Neural cell (in vitro differentiated cells): Measurements from ENCODE around the gene TSPAN17. TPM values are rescaled to one million over a fixed set of nuclear protein-coding genes. Genes with fewer than 3 reads are reported as not detected.

Experiments used
- H2AFZ ChIP-seq: fragments of 200-600, 300-800 bp; sonication (generic), shearing (Covaris generic); 2 replicates; pipeline ENCODE4 v1.6.0; 2014; ENCODE audit warnings: low read depth, mild to moderate bottlenecking, antibody characterized with exemption, low read length, moderate library complexity
- H3F3A ChIP-seq: fragments of 200-600 bp; shearing (Covaris generic); 2 replicates; pipeline ENCODE4 v1.6.1; 2016; ENCODE audit warnings: mild to moderate bottlenecking, moderate library complexity, mixed read lengths, antibody characterized with exemption, low read length; ENCODE audit not compliant: insufficient read depth, poor library complexity, severe bottlenecking
- H3K27ac ChIP-seq: fragments of 200-600, 300-800 bp; sonication (generic), shearing (Covaris generic); 2 replicates; pipeline ENCODE4 v1.5.1; 2014; ENCODE audit warnings: mild to moderate bottlenecking, low read length, moderate library complexity
- H3K27me3 ChIP-seq: fragments of 300-800, 200-600 bp; sonication (generic), shearing (Covaris generic); 2 replicates; pipeline ENCODE4 v1.6.0; 2014; ENCODE audit warnings: mild to moderate bottlenecking, low read depth, low read length, moderate library complexity; ENCODE audit not compliant: insufficient read depth
- H3K36me3 ChIP-seq: fragments of 300-800, 200-600 bp; sonication (generic), shearing (Covaris generic); 2 replicates; pipeline ENCODE4 v1.5.1; 2014; ENCODE audit warnings: mild to moderate bottlenecking, antibody characterized with exemption, low read length, moderate library complexity; ENCODE audit not compliant: insufficient read depth
- H3K4me2 ChIP-seq: fragments of 300-800, 200-600 bp; sonication (generic), shearing (Covaris generic); 2 replicates; pipeline ENCODE4 v1.6.0; 2014; ENCODE audit warnings: mild to moderate bottlenecking, low read length
- H3K4me3 ChIP-seq: fragments of 300-800, 200-600 bp; sonication (generic), shearing (Covaris generic); 2 replicates; pipeline ENCODE4 v1.5.1; 2014; ENCODE audit warnings: mild to moderate bottlenecking, low read length, moderate library complexity
- H3K79me2 ChIP-seq: fragments of 200-600 bp; shearing (Covaris generic); replicated peaks from 2 replicates; pipeline ENCODE4 v1.6.0; 2014; ENCODE audit warnings: mild to moderate bottlenecking, low read length, moderate library complexity; ENCODE audit not compliant: insufficient read depth
- H3K9ac ChIP-seq: fragments of 300-800, 200-600 bp; sonication (generic), shearing (Covaris generic); 2 replicates; pipeline ENCODE4 v1.6.1; 2016; ENCODE audit warnings: mild to moderate bottlenecking, low read length, mixed read lengths
- H3K9me2 ChIP-seq: fragments of 200-600 bp; shearing (Covaris generic); 2 replicates; pipeline ENCODE4 v1.6.1; 2016; ENCODE audit warnings: mild to moderate bottlenecking, low read length, mixed read lengths; ENCODE audit not compliant: insufficient read depth
- H3K9me3 ChIP-seq: fragments of 200-600, 300-800 bp; sonication (generic), shearing (Covaris generic); 2 replicates; pipeline ENCODE4 v1.6.1; 2016; ENCODE audit warnings: mild to moderate bottlenecking, mixed run types, low read length, moderate library complexity, mixed read lengths
- H4K20me1 ChIP-seq: fragments of 200-600 bp; shearing (Covaris generic); 2 replicates; pipeline ENCODE4 v1.6.1; 2016; ENCODE audit warnings: mild to moderate bottlenecking, mixed run types; ENCODE audit not compliant: insufficient read depth
- EP300 ChIP-seq: fragments of 450-650 bp; conservative IDR thresholded peaks from 2 replicates; pipeline ENCODE4 v1.6.1; 2014; ENCODE audit warnings: antibody characterized with exemption, mild to moderate bottlenecking, moderate library complexity; ENCODE audit not compliant: poor library complexity, severe bottlenecking
- EZH2 ChIP-seq: fragments of 200-600, 300-800 bp; shearing (Covaris generic), sonication (generic); IDR thresholded peaks from 2 replicates; pipeline ENCODE4 v1.6.1; 2014; ENCODE audit warnings: antibody characterized with exemption, low read length, borderline replicate concordance, mild to moderate bottlenecking; ENCODE audit not compliant: insufficient read depth, poor library complexity, severe bottlenecking
- MXI1 ChIP-seq: fragments of 450-650 bp; conservative IDR thresholded peaks from 2 replicates; pipeline ENCODE4 v1.6.1; 2014; ENCODE audit warnings: antibody characterized with exemption, mild to moderate bottlenecking; ENCODE audit not compliant: poor library complexity, severe bottlenecking
- POLR2AphosphoS5 ChIP-seq: IDR thresholded peaks from 2 replicates; pipeline ENCODE4 v1.6.1; 2012
- RAD21 ChIP-seq: fragments of 450-650 bp; conservative IDR thresholded peaks from 2 replicates; pipeline ENCODE4 v1.6.1; 2014; ENCODE audit warnings: antibody characterized with exemption, mild to moderate bottlenecking, moderate library complexity
- SMC3 ChIP-seq: fragments of 450-650 bp; conservative IDR thresholded peaks from 2 replicates; pipeline ENCODE4 v1.6.1; 2014; ENCODE audit warnings: antibody characterized with exemption, mild to moderate bottlenecking, moderate library complexity; ENCODE audit not compliant: poor library complexity
- TAF1 ChIP-seq: IDR thresholded peaks from 2 replicates; pipeline ENCODE4 v1.6.1; 2012; ENCODE audit warnings: low read depth
- polyA plus RNA-seq: library from polyadenylated mRNA; depleted of rRNA; stranded (reverse); fragments of >200 nt; gene quantifications from 2 replicates; pipeline ENCODE4 v1.2.3, GENCODE V29; 2014
- TF ChIP-seq, protein P1 (sequence below): fragments of 450-650 bp; IDR thresholded peaks from 2 replicates; pipeline ENCODE4 v1.5.1; 2014; ENCODE audit warnings: antibody characterized with exemption, mild to moderate bottlenecking, moderate library complexity; ENCODE audit not compliant: poor library complexity, severe bottlenecking
- TF ChIP-seq, protein P2 (sequence below): IDR thresholded peaks from 2 replicates; pipeline ENCODE4 v1.6.1; 2012; ENCODE audit warnings: borderline replicate concordance

TSPAN17 gene
- polyA plus RNA-seq, 1 donor from 2014 or later, result 66.4 TPM

DNA sequence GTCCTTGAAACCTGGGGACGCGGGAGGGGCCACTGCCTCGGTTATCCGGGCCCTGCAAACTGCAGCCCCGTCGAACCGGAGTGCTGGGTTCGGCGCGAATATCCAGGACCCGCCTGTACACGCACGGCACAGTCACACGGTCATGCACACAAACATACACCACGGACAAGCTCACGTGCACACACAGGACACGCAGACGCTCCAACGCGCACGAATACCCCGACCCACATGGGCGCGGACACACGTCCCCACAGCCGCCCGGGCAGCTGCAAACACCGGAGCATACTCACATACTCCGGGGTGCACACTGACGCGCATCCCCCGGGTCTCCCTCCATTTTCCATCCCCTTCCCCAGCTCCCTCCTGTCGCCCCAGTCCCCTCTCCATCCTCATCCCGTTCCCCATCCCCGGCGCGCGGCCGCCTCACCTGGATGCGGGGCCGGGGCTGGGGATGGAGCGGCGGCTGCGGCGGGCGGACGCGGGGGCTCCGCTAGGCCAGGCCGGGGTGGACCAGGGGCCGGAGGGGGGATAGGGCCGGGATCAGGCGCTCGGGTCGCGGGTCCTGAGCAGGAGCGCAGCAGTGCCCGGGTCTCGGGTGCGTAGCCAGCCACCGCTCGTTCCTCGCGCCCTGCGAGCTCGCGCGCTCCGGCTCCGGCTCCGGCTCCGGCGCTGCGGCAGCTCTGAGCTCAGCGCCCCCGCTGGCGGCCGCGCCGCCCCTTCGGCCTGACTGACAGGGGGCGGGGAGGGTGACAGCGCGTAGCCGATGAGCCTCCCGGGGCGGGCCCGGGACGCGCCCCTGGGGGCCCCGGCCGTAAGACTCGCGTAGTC, 17.2 kb upstream of the TSPAN17 start, which contains the start of the genes EIF4E1B and SNCB:
EIF4E1B (plus strand) TSS at position 823 of the 828 bp plus-strand sequence. CDS start 12,113 bp downstream, outside the sequence.
SNCB (minus strand) TSS at position 682 of the 828 bp plus-strand sequence. CDS start 880 bp downstream, outside the sequence.
- H3F3A ChIP-seq, result no peaks in the 10 kb centered on the region
- H3K9ac ChIP-seq, result peak within 1 kb of the TSS; percentile 76
- H3K4me3 ChIP-seq, result peak within 1 kb of the TSS; percentile 85
- peaks cover 50% of the 10 kb centered on the region for H3K27me3 ChIP-seq
- TF ChIP-seq MXI1 (peak; percentile 55), RAD21 (peak; percentile 18), POLR2AphosphoS5 (peak; percentile 41), EP300 (no peak), EZH2 (no peak), SMC3 (no peak), TAF1 (no peak)
- TF ChIP-seq, protein P1, sequence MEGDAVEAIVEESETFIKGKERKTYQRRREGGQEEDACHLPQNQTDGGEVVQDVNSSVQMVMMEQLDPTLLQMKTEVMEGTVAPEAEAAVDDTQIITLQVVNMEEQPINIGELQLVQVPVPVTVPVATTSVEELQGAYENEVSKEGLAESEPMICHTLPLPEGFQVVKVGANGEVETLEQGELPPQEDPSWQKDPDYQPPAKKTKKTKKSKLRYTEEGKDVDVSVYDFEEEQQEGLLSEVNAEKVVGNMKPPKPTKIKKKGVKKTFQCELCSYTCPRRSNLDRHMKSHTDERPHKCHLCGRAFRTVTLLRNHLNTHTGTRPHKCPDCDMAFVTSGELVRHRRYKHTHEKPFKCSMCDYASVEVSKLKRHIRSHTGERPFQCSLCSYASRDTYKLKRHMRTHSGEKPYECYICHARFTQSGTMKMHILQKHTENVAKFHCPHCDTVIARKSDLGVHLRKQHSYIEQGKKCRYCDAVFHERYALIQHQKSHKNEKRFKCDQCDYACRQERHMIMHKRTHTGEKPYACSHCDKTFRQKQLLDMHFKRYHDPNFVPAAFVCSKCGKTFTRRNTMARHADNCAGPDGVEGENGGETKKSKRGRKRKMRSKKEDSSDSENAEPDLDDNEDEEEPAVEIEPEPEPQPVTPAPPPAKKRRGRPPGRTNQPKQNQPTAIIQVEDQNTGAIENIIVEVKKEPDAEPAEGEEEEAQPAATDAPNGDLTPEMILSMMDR, result peak; percentile 42
- TF ChIP-seq, protein P2, sequence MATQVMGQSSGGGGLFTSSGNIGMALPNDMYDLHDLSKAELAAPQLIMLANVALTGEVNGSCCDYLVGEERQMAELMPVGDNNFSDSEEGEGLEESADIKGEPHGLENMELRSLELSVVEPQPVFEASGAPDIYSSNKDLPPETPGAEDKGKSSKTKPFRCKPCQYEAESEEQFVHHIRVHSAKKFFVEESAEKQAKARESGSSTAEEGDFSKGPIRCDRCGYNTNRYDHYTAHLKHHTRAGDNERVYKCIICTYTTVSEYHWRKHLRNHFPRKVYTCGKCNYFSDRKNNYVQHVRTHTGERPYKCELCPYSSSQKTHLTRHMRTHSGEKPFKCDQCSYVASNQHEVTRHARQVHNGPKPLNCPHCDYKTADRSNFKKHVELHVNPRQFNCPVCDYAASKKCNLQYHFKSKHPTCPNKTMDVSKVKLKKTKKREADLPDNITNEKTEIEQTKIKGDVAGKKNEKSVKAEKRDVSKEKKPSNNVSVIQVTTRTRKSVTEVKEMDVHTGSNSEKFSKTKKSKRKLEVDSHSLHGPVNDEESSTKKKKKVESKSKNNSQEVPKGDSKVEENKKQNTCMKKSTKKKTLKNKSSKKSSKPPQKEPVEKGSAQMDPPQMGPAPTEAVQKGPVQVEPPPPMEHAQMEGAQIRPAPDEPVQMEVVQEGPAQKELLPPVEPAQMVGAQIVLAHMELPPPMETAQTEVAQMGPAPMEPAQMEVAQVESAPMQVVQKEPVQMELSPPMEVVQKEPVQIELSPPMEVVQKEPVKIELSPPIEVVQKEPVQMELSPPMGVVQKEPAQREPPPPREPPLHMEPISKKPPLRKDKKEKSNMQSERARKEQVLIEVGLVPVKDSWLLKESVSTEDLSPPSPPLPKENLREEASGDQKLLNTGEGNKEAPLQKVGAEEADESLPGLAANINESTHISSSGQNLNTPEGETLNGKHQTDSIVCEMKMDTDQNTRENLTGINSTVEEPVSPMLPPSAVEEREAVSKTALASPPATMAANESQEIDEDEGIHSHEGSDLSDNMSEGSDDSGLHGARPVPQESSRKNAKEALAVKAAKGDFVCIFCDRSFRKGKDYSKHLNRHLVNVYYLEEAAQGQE, result no peak
- no peaks in the 10 kb centered on the region for H3K9me3 ChIP-seq
- no peaks in the 10 kb centered on the region for H3K36me3 ChIP-seq
- no peaks in the 10 kb centered on the region for H3K79me2 ChIP-seq
- H3K27ac ChIP-seq, result peak within 1 kb of the TSS; percentile 37
- H2AFZ ChIP-seq, result no peak within 1 kb of the TSS
- peak within 1 kb of the TSS; percentile 89 for H3K4me2 ChIP-seq
- no peaks in the 10 kb centered on the region for H3K9me2 ChIP-seq
- H4K20me1 ChIP-seq, result no peaks in the 10 kb centered on the region

DNA sequence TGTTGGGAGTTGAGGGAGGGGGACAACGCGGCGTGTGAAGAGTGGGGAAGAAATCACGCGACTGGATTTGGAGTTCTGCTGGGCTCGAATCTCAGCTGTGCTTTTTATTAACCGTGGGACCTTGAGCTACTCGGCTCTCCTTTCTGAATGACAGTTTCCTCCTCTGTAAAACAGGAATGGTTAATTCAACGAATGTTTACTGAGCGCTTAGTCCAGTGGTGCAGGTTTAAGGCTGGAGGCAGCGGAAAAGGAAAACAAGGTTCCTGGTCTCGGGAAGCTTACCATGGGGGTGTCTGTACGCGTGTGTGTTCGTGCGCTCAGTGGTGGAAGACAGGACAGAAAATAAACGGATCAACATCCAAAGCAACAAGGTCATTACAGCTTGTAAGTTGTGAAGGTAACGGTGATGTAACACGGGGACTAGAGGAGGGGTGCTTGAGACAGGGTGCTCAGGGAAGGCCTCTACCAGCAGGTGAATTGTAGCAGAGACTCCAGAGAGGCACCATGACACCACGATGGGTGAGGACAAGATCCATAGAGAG, 16.5 kb upstream of the TSPAN17 start:
- H3K79me2 ChIP-seq, result no peaks in the 10 kb centered on the region
- H2AFZ ChIP-seq, result no peak overlapping the region
- peak overlapping the region; percentile 76 for H3K9ac ChIP-seq
- H3K27me3 ChIP-seq, result peaks cover 50% of the 10 kb centered on the region
- no peaks in the 10 kb centered on the region for H4K20me1 ChIP-seq
- peak overlapping the region; percentile 85 for H3K4me3 ChIP-seq
- no peaks in the 10 kb centered on the region for H3K9me2 ChIP-seq
- H3K9me3 ChIP-seq, result no peaks in the 10 kb centered on the region
- peak; percentile 13 for TF ChIP-seq EP300
- no peak for TF ChIP-seq EZH2
- no peak for TF ChIP-seq POLR2AphosphoS5
- no peak for TF ChIP-seq SMC3
- TF ChIP-seq, protein P1, result no peak
- TF ChIP-seq, protein P2, result peak; percentile 44
- no peak for TF ChIP-seq RAD21
- H3K36me3 ChIP-seq, result no peaks in the 10 kb centered on the region
- H3K4me2 ChIP-seq, result peak overlapping the region; percentile 89
- H3K27ac ChIP-seq, result peak overlapping the region; percentile 37
- no peaks in the 10 kb centered on the region for H3F3A ChIP-seq
